K562 (cell line): Measurements from ENCODE around the gene NUDT21.

Experiments
- HNRNPH1 ChIP-seq: fragments of 200-400 bp; formaldehyde crosslinking; optimal IDR thresholded peaks from 2 replicates; pipeline ENCODE3; 2017; ENCODE audit warnings: low read depth, mild to moderate bottlenecking, low read length, moderate library complexity
- IRF2 ChIP-seq: sonication (generic); formaldehyde crosslinking; IDR thresholded peaks from 2 replicates; pipeline ENCODE4 v1.8.1; 2022; ENCODE audit warnings: mild to moderate bottlenecking, missing genetic modification reagents
- PPARD ChIP-seq: fragments of 250-450 bp; sonication (Bioruptor Pico); IDR thresholded peaks from 2 replicates; pipeline ENCODE4 v1.8.0; 2022; ENCODE audit warnings: inconsistent platforms, mild to moderate bottlenecking, moderate library complexity

DNA sequence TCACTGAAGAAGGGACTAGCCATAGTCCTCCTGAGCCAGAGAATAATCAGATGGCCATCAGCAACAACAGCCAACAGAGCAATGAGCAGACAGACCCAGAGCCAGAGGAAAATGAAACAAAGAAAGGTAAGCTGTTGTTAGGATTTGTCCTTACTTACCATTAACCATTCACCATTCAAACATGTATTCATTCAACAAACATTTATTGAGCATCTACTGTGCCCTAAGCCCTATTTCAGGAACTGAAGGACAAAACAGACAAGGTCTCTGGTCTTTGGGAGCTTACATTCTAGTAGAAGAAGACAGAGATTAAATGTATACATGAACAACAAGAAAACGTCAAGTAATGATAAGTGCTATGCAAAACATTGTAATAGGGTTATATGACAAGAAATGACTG lies 19.5 kb upstream of the NUDT21 start:
- no peak for TF ChIP-seq IRF2 (CRISPR knock-in tag)
- TF ChIP-seq PPARD = no peak
- no peak for TF ChIP-seq HNRNPH1
